Uterus (tissue), 4 donors: ENCODE measurements around the gene DNM2. TPM values are rescaled to one million over a fixed set of nuclear protein-coding genes. Genes with fewer than 3 reads are reported as not detected.
"Not testable (repeated sequence)": the region's sequence is repeated elsewhere in the genome, so short reads cannot be mapped to it uniquely, and the experiment has no call there.

Experiments used
- DNase-seq, 2 donors: peaks; one replicate each; pipeline ENCODE4 v3.0.0-alpha.2; 2019 to 2020
- H3K27ac ChIP-seq, 2 donors: fragments of 200-600 bp; sonication (generic); 1 replicate in 1 of 2; 2 replicates in 1 of 2; pipeline ENCODE4 v1.5.1; 2016 to 2018
- H3K27me3 ChIP-seq, 2 donors: fragments of 200-600 bp; sonication (generic); one replicate each; pipeline ENCODE4 v1.5.1; 2018 to 2019; ENCODE audit warnings: control low read depth in 1 of 2
- H3K36me3 ChIP-seq, 2 donors: fragments of 200-600 bp; sonication (generic); one replicate each; pipeline ENCODE4 v1.5.1; 2019; ENCODE audit warnings: control low read depth in 1 of 2
- H3K4me1 ChIP-seq, 2 donors: fragments of 200-600 bp; sonication (generic); one replicate each; pipeline ENCODE4 v1.5.1; 2018 to 2019; ENCODE audit warnings: control low read depth in 1 of 2
- H3K4me3 ChIP-seq, 2 donors: fragments of 200-600 bp; sonication (generic); 1 replicate in 1 of 2; 2 replicates in 1 of 2; pipeline ENCODE4 v1.5.1; 2018 to 2019; ENCODE audit warnings: mild to moderate bottlenecking in 1 of 2
- H3K9me3 ChIP-seq, 2 donors: fragments of 200-600 bp; sonication (generic); one replicate each; pipeline ENCODE4 v1.5.1; 2019; ENCODE audit warnings: control low read depth in 1 of 2
- CTCF ChIP-seq, 4 experiments: fragments of 200-600 bp in 2 of 4; fragments of 450-650 bp in 2 of 4; sonication (generic) in 2 of 4; IDR thresholded peaks; one replicate each; pipeline ENCODE4 v1.5.1; 2016 to 2019; ENCODE audit warnings: antibody characterized with exemption in 4 of 4, mild to moderate bottlenecking in 2 of 4, moderate library complexity in 1 of 4
- POLR2A ChIP-seq, 2 donors: fragments of 450-650 bp; IDR thresholded peaks; one replicate each; pipeline ENCODE4 v1.6.1; 2016; ENCODE audit warnings: antibody characterized with exemption in 2 of 2, mild to moderate bottlenecking in 1 of 2, moderate library complexity in 1 of 2
- intact Hi-C: fragments of 100-400 bp; cut with DNase I; formaldehyde crosslinking; loops from one replicate; pipeline ENCODE4 v1.15.1; 2023; ENCODE audit warnings: low total_unique reads
- total RNA-seq, 4 donors: library from RNA; depleted of rRNA in 3 of 4; stranded (reverse); fragments of >200 nt in 3 of 4; gene quantifications; one replicate each; pipeline versions ENCODE4 v1.1.0 to v1.2.4, GENCODE V29; 2014 to 2023
- donor health status: DM: yes; HTN: yes; CAD: no.

DNM2 gene
- total RNA-seq, 4 donors from 2014 or later = 46.8 to 150 (median 86.0) TPM

GRCh38 chr19:10752913-10753704, 35.2 kb downstream of the DNM2 start:
- peaks cover 7 to 14% of the 10 kb centered on the region in 2 donors for H3K4me1 ChIP-seq
- H3K27ac ChIP-seq = no peak overlapping the region
- H3K4me3 ChIP-seq = no peak overlapping the region
- TF ChIP-seq CTCF (IDR thresholded peaks at IDR 0.05) (no peak), POLR2A (IDR thresholded peaks at IDR 0.05) (no peak)
- intact Hi-C loops = no loop called here
- no peaks in the 10 kb centered on the region for H3K36me3 ChIP-seq
- H3K27me3 ChIP-seq = no peaks in the 10 kb centered on the region
- H3K9me3 ChIP-seq = no peaks in the 10 kb centered on the region
- no peak for DNase-seq

- DNase-seq = no peak
- TF ChIP-seq CTCF (IDR thresholded peaks at IDR 0.05) (no peak), POLR2A (IDR thresholded peaks at IDR 0.05) (no peak)
- no peak overlapping the region for H3K4me3 ChIP-seq
- H3K9me3 ChIP-seq = no peaks in the 10 kb centered on the region
- peaks cover 0 to 4% of the 10 kb centered on the region in 2 donors for H3K4me1 ChIP-seq
- no peak overlapping the region for H3K27ac ChIP-seq
- intact Hi-C loops = no loop called here
- no peaks in the 10 kb centered on the region for H3K36me3 ChIP-seq
- no peaks in the 10 kb centered on the region for H3K27me3 ChIP-seq
Observed at GRCh38 chr19:10756371-10756770, 38.5 kb downstream of the DNM2 start.

GRCh38 chr19:10756791-10757190, 38.9 kb downstream of the DNM2 start:
- Histone ChIP-seq H3K27ac (no peak overlapping the region), H3K4me1 (peaks cover 0 to under 1% of the 10 kb centered on the region in 2 donors), H3K4me3 (no peak overlapping the region), H3K36me3 (no peaks in the 10 kb centered on the region), H3K27me3 (no peaks in the 10 kb centered on the region), H3K9me3 (no peaks in the 10 kb centered on the region)
- DNase-seq = no peak
- intact Hi-C loops = no loop called here
- no peak for TF ChIP-seq CTCF (IDR thresholded peaks at IDR 0.05)
- no peak for TF ChIP-seq POLR2A (IDR thresholded peaks at IDR 0.05)

GRCh38 chr19:10758050-10758449, 40.2 kb downstream of the DNM2 start:
- H3K27me3 ChIP-seq, DNase-seq, H3K27ac ChIP-seq, H3K9me3 ChIP-seq, intact Hi-C loops, H3K4me1 ChIP-seq, H3K4me3 ChIP-seq, H3K36me3 ChIP-seq: not testable (repeated sequence)

- intact Hi-C loops = no loop called here
- H3K27me3 ChIP-seq = no peaks in the 10 kb centered on the region
- no peak for DNase-seq
- TF ChIP-seq CTCF (IDR thresholded peaks at IDR 0.05) = no peak
- TF ChIP-seq POLR2A (IDR thresholded peaks at IDR 0.05) = no peak
- no peaks in the 10 kb centered on the region for H3K4me1 ChIP-seq
- no peak overlapping the region for H3K4me3 ChIP-seq
- H3K36me3 ChIP-seq = no peaks in the 10 kb centered on the region
- H3K9me3 ChIP-seq = no peaks in the 10 kb centered on the region
- H3K27ac ChIP-seq = no peak overlapping the region
Observed at GRCh38 chr19:10758978-10759377, 41.1 kb downstream of the DNM2 start.
